GM21423 (cell line): ENCODE measurements around the gene SMIM38.
"Not testable (repeated sequence)": the region's sequence is repeated elsewhere in the genome, so short reads cannot be mapped to it uniquely, and the experiment has no call there.

Experiments used
- ATAC-seq: cut with Tn5 transposase; IDR thresholded peaks from one replicate; pipeline ENCODE4 v1.9.1; 2021; ENCODE audit warnings: mild to moderate bottlenecking, moderate library complexity; ENCODE audit not compliant: unreplicated experiment

Gene SMIM38

DNA sequence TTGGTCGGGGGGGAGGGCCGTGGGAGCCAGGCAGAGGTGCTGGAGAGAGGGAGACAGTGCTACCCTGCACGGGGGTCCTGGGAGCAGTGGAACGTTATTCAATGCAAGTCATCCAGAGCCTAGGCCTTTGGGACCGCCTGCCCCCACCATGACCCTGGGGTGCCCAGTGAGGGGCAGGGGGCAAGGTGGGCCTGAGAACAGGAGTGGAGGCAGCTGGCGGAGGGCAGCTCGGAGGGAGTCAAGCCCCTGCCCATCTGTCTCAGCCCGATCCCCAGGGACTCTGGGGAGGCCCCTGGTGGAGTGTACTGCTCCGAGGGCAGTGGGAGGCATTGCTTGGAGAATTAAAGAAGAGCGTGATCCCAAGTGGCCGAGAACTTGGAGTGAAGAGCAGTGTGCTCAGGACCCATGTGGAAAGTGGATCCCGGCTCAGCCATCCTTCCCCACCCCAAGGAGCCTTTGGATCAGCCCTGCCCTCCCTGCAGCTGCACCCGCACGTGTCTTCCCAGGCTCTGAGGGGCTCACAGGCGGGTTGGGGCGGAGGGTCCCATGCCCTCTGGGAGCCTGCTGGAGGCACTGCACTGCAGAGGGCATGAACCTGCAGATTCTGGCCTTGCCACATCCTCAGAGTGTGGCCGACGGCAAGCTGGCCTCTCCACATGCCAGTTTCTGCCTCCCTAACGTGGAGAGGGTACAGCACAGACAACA, 34.0 kb upstream of the SMIM38 start:
- ATAC-seq = no peak

DNA sequence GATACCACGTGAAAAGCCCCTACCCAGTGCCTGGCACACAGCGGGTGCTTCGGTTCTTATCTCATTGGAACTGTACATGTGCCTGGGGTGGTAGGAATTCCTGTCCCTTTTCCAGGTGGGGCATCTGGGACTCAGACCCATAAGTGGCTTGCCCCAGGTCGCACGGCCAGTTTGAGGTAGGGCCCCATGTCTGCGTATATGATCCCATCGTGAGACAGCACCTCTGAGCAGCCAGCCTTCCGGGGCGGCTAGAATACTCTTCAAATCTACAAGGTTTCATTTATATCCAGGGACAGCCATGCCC, 33.5 kb upstream of the SMIM38 start:
- ATAC-seq = no peak

DNA sequence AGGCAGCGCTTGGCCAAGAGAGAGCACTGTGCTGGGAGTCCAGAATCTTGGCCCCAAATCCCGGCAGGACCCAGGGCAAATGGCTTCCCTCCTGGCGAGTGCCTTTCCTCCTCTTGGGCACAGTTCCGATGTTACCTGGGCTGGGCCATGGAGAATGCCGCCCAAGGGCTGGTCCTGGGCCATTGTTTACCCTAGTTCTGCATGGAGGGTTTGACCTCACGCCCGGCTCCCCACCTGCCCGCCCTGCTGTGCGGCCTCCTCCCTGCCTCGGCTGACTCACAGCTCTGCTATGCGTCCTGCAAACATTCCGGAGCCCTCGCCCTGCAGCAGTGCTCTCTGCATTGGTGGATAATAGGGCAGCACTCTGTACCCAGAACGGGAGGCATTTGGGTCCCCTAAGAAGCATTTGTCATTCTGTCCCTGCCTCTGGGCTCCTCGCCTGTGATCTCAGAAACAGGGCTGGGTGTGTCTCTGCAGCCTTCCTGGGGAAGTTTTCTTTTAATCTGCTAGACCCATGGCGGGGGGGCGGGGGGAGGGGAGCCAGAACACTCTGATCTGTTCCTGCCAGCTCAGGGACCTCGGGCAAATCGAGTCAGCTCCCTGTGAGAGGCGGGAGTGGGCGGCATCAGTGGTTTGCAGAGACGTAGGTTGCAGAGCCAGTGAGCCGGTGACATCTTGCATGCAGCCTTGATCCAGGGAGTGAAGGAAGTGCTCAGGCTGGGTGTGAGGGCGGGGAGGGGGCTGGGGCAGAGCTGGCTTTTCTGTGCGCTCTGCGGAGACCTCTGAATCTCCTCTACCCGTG, 32.9 kb upstream of the SMIM38 start:
- no peak for ATAC-seq

DNA sequence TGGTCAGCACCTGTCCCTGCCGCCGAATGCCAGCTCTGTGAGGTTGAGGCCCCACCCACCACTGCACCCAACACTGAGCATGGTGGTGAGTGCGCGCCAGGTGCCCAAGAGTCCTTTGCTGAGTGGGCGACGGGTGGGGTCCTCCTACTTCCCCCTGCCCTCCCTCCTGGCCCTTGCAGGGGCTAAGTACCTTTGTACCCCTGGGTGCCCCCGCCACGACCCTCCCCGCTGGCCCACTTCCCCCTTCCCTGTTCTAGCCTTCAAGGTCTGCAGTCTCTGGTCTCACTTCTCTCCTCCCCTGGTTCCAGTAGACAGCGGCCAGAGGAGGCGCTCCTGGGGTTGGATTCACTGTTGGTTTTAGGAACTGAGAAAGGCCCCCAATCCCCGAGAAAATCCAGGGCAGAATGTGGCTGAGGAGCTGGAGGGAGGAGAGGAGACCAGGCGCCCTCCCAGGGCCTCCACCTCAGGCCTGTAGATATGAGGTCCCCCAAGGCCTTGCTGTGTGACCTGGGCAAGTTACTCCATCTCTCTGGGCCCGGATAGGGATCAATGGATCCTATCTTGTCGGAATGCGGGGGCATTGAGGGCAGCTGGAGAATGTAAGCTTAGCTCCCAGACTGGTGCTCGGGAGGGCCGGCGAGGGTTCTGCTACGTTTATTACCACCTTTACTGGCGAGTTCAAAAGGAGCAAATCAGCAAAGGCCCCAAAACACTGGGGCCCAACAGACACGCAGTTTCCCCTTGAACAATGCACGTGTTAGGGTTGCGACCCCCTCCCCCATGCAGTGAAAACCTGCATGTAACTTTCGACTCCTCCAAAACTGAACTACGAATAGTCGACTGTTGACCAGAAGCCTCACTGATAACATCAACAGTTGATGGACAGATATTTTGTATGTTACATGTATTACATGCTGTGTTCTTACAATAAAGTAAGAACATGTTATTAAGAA, 31.9 kb upstream of the SMIM38 start:
- ATAC-seq = no peak

DNA sequence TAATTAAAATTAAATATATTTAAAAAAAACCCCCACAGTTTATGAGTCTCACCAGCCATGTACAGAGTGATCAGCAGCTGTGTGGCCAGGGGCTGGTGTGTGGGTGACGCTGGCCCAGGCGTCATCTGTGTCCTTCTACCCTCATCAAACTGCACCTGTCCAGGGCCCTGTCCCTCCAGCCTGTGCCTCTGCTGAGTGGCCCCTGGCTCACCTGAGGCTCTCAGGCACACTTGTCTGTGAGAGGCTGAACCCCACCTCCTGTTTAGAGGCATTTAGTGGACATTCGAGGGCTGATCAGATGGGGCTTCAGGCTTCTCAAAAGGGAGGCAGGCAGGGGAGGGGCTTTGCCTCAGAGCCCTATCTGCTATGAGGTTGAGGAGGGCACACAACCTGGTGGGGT, 29.9 kb upstream of the SMIM38 start:
- ATAC-seq = no peak

DNA sequence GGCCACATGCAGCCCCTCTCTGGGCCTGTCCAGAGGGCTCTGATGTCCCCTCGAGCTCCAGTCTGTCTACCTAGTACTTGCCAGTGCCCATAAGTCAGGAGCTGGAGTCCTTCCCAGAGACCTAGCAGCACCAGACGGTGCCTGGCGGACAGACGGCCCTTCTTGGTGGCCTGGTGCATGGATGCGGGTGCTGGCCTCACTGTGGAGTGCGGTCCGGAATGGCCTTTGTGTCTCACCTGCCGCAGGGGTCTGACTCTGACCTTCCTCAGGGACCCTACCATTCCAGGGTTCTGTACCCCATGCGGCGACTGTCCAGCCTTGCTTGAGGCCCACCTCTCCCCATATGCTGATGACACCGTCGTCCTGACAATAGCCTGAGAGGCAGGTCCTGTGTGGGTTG, 29.4 kb upstream of the SMIM38 start:
- ATAC-seq = no peak

DNA sequence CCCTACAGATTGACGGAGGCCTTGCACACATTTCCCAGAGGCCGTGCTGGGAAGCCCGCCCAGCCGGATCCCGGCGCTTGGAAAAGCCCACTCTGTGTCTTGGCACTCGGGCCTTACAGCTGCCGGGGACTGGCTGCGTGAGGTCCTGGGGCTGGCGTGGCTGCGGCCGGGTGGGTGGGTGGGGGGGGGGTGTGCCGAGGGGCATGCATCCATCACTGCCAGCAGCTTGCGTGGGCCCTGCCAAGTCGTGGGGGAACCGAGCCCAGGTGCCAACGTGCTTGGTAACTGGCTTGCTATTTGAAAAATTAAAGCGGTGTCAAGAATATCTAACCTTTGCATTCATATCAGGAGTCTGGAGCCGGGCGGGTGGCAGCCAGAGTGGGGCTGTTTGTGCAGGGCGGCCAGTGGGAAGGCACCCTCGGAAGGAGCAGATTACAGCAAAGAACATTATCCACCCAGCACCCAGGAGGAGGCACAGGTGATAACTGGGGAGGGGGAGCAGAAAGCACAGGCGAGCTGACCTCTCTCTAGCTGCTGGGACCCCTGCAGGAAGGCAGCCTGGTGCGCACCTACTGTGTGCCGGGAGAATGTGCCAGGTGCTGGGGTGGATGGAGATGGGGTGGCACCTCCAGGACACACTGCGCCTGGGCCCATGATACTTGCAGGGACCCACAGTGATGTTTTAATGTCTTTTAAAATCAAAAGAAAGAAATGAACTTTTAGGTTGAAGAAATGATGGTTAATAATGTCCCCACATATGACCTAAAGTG, 28.5 kb upstream of the SMIM38 start:
- ATAC-seq = no peak

DNA sequence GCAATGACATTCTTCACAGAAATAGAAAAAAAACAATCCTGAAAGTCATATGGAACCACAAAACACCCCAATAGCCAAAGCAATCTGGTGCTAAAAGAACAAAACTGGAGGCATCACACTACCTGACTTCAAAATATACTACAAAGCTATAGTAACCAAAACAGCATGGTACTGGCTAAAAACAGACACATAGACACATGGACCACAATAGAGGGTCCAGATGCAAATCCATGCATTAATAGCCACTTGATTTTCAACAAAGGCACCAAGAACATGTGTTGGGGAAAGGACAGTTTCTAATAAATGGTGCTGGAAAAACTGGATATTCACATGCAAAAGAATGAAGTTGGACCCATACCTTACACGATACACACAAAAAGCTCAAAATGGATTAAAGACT, 27.9 kb upstream of the SMIM38 start:
- ATAC-seq = no peak

DNA sequence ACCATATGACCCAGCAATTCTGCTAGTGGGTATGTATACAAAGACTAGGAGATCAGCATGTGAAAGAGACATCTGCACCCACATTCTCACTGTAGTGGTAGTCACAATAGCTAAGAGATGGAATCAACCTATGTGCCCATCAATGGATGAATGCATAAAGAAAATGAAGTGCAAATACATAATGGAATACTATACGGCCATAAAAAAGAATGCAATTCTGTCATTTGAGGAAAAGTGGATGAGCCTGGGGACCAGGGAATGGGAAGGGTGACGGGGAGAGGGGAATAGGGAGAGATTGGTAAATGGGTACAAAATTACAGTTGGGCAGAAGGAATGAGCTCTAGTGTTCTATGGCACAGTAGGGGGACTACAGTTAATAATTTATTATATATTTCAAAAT, 26.7 kb upstream of the SMIM38 start:
- no peak for ATAC-seq

DNA sequence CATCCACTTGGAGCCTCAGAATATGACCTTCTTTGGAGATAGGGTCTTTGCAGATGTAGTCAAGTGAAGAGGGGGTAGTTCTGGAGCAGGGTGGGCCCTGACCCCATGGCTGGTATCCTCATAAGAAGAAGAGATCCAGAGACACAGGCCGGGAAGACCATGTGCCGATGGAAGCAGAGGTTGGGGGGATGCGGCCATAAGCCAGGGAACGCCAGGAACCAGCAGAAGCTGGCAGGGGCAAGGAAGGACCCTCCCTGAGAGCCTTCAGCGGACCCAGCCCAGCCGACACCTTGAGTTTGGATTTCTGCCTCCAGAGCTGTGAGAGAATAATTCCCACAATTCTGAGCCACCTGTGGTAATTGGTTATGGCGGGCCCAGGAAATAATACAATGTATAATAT, 26.1 kb upstream of the SMIM38 start:
- no peak for ATAC-seq

DNA sequence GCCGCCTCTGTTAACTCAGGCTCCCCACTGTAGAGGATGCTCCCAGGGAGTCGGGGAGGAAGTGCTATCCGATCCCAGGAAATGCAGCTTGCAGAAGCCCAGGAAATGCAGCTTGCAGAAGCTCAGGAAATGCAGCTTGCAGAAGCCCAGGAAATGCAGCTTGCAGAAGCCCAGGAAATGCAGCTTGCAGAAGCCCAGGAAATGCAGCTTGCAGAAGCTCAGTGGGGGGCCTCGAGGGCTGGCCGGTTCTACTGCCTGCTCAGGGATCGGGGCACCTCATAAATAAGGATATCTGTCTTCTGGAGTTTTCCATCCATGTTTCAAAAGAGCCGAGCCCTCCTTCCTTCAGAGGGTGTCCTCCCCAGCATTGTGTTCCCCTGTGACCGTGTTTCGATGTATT, 25.1 kb upstream of the SMIM38 start:
- ATAC-seq = no peak

DNA sequence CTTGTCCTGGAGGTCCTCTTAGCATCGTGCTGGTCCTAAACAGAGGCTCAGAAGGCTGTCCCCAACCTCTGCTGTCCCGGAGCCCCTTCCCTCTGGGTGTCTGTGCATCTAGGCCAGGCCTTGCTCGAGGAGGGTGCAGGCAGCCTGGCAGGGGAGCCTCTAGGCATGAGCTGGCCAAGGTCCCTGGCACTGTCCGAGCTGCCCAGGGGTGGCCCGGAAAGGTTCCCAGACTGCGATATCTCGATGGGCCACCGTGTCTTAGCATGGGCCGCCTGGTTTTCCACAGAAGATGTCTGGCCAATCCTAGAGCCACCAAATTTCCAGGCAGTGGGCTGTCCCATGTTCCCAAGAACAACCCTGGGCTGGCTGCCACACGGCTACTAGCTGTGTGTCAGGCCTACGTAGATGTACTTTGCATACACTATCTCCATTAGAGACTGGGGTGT, 24.6 kb upstream of the SMIM38 start:
- ATAC-seq = no peak

DNA sequence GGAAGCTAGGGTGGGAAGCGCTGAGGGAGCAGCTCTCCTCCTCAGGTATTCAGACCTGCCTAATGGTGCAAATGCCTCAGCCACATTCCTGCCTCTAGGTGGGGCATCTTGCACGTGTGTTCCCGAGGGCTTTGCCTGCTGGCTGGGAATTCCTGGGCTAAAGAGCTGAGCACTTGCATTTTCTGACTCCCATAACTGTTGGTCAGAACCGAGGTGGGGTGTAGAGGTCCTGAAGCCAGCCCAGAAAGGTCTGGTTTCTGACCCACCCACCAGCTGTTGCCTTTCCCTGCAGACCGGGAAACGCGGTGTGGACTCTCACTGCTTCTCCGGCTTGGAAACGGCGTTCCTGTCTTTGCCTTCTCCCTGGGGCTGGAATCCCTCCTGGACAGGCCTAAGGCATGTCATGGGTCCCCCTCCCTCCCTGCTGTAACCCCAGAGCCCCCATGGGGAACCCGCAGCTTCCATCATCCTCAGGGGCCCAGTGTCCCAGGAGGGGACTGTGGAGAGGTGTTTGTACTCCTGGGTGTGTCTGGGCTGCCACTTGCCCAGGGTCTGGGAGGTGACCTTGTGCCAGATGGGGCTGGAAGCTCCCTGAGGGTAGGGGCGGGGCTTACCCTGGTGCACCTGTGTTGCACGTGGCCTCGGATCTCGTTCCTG, 24.0 kb upstream of the SMIM38 start:
- ATAC-seq = no peak

DNA sequence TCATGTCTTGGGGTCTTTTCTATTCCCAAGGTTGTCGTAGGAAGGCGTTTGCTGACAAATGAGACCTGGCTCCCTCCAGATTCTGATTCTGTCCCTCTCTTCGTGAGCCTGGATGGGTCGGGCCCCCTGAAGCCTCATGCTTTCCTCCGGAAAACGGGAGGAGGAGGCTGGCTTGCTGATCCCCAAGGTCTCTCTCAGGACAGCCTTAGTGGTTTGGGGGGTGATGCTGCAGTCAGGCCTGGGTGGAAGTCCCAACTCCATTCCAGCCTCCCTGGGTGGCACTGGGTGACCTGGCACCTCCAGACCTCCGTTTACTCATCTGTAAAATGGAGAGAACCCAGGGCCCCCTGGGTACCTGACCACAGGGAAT, 23.4 kb upstream of the SMIM38 start:
- ATAC-seq = no peak

DNA sequence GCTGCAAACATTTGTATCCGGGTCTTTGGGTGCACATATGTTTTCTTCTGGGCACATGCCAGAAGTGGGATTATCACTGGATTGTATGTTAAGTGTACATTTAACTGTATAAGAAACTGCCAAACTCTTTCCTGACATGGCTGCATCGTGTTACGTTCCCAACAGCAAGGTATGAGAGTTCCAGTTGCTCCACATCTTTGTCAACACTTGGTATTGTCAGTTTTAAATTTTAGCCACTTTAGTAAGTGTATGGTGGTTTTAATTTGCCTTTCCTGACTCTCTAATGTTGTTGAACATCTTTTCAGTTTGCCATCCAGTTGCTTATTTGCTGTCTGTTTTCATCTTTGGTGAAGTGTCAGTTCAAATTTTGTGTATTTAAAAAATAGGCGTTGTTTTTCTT, 22.5 kb upstream of the SMIM38 start:
- ATAC-seq = no peak

DNA sequence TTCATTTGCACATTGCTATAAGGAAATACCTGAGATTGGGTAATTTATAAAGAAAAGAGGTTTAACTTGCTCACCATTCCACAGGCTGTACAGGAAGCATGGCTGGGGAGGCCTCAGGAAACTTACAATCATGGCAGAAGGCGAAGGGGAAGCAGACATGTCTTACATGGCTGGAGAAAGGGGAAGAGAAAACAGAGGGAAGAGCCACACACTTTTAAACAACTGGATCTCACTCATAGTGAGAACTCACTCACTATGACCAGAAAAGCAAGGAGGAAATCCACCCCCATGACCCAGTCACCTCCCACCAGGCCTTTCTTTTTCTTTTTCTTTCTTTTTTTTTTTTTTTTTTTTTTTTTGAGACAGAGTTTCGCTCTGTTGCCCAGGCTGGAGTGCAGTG, 21.6 kb upstream of the SMIM38 start:
- ATAC-seq = not testable (repeated sequence)

DNA sequence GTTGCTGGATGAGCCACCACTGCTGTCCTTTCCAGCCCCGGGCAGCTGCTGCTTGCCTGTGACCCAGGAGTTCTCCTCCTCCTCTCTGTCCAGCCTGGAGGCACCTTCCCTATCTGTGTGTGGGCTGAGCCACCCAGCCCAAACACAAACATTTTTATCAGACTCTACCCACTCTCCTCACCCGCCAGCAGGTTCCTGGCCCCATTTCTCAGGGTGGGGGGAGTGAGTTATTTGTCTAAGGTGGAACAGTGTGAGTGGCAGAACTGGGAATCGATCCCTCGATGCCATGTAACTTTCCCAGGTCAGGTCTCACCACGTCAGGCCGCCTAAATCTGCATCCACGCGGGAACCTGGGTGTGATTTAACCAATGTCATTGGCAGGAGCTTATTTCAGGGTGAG, 20.8 kb upstream of the SMIM38 start:
- ATAC-seq = no peak

DNA sequence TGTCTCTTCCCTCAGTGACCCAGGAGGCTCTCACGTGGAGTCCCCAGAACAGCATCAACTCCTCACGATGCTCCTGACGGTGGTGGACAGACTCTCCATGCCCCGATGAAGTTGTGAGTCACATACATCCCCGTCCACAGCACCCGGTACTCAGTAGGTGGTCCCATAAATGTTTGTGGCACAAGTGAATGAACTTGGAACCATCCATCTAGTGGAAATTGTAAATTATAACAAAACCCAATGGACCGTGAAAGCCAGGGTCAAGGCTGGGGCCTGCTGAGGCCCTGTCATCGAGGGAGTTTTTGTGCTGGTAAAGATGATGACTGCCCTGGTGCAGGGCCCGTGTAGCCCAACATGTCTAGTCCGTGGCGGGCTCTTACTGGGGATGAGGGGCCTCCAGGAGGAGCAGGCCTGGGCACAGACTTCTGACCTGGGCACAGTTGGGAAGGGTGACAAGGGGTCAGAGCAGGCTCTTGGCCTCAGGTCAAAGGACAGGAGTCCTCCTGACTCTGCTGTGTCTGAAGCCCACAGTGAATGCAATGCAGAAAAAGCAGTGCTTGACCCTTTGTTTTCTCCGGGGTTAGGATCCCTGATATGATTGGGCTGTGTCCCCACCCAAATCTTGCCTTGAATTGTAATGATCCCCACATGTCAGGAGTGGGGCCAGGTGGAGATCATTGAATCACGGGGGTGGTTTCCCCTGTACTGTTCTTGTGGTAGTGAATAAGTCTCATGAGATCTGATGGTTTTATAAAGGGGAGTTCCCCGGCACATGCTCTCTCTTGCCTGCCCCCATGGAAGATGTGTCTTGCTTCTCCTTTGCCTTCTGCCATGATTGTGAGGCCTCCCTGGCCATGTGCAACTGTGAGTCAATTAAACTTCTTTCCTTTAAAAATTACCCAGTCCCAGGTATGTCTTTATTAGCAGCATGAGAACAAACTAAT, 20.0 kb upstream of the SMIM38 start:
- ATAC-seq = no peak

DNA sequence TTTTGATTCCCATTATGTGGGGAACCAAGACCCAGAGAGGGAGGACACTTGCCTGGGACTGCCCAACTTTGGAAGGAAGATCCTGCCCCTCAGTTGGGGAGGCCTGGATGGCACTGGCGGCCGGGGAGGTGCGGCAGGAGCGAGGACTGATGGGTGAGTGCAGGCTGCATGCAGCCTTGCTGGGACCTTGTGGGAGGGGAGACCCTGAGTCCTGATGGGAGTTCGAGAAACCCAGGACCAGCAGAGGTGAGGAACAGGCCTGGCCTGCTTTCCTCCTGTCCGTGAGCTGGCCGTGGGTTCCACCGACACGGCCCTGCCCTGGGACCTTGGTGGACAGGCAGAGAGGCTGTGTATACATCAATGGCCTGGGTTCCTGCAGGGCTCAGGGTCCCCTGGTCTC, 19.3 kb upstream of the SMIM38 start:
- ATAC-seq = no peak
